ENCODE results near the gene ACP2. TPM values are rescaled to one million over a fixed set of nuclear protein-coding genes. Genes with fewer than 3 reads are reported as not detected.
"Not testable (repeated sequence)": the region's sequence is repeated elsewhere in the genome, so short reads cannot be mapped to it uniquely, and the experiment has no call there.

Gene ACP2
- total RNA-seq, 1 experiment from 2014 or later = 48.5 TPM

DNA sequence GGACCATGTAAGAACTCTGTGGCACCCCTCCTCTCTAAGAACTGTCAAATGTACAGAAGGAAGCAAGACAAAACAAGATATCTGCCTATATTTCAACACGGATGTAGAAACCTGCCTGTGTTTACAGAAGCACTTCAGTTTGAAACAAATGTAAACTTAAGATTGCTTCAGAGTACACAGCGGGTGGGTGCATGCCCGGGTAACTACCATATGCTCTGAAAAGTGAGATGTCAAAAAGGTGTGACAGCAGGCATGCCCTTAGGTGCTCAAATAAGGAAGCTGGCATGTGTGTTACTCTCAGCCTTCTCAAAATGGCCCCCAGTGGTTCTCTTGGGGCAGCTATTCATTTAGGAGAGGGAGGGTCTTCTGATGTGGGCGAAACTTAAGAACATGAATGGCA lies 5.2 kb downstream of the ACP2 start:
- DNase-seq (ENCODE audit: low spot score) = no peak

DNA sequence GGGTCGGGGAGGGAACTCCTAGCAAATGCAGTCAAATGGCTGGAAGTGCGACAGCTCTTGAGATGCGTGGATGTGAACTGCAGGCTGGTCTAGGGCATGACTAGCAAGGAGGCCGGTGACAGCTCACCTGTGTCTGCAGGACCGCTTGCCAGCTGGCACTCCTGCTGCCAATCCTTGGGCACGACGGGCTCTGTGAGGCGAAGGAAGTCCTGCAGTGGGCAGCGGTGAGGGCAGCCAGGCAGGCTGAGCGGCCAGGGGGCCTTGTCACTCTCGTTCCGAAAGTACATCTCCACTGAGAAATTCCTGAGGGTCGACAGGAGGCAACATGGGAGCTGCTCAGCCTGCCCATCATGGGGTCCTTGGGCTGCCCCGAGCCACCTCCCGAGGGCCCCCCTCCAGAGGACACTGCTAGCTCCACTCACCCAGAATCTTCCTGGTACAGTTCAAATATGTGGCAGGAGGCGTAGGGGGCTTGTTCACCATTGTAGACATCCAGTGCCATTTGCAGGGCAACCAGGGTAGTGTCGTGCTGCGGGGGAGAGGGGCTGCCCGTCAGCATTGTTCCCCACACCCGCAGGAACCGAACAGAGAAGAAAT lies 5.9 kb downstream of the ACP2 start:
- no peak for DNase-seq (ENCODE audit: low spot score)

DNA sequence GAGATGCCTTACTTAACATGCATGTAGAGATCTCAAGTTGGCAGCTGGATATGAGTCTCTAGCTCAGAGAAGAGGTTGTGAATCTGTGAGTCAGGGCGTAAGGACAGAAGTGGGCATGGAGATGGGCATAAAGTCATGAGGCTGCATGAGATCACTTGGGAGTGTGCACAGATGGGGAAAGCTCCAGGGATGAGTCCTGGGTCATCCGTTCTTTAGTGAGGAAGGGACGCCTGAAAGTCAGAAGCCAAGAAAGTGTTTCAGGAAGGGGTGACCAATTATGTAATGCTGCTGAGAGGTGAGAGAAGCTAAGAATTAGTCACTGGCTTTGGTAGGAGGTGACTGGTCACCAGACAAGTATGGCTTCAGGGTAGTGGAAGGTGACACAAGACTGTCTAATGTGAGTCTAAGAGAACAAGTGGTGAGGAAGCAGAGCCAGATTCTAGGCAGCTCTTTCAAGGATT lies 6.7 kb downstream of the ACP2 start:
- no peak for DNase-seq (ENCODE audit: low spot score)

DNA sequence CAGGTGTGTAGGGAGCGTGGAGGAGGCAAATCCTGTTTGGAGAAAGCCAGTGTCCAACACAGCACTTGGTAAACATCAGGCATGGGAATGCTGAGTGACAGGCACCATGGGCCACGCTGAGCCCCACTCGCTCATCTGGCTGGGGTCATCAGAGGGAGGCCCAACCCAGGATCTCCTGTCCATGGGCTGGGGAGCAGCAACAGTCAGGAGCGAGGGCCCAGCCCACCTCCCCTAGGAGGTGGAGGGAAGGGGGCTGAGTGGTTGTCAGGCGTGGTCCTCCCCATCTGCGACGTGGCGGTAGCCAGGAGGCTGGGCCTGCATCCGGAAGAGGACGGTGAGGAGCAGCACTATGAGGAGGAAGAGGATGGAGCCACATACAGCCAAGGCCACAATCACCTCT lies 8.8 kb downstream of the ACP2 start:
- DNase-seq (ENCODE audit: low spot score) = no peak

DNA sequence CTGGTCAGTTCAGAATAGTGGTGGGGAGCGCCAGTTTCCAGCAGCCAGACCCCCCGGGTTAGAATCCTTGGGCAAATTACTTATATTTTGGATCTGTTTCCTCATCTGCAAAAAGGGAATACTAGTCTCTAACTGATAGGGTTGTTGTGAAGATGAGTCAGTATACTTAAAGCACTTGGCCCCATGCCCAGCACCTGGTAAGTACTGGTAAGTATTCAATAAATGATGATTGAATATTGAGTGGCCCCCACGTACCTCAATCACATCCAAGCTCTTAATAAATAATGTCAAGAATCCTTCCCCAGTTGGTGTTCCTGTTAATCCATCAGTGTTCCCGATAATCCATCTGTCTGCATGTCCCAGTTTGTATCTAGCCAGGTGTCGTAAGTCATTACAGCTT lies 12.1 kb downstream of the ACP2 start:
- no peak for DNase-seq (ENCODE audit: low spot score)

DNA sequence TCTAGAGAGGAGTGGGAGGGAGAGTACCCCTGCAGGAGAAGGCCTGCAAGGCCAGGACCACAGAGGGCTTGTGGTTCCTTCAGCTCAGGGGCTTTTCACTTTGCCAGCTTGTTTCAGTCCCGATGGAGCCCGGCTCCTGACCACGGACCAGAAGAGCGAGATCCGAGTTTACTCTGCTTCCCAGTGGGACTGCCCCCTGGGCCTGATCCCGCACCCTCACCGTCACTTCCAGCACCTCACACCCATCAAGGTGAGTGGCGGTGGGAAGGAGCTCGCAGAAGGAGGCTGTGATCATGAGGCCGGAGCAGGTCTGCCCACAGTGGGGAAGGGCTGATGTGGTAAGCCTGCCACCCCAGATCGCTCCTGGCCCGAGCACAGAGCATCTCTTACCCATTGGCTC lies 13.5 kb downstream of the ACP2 start:
- no peak for DNase-seq (ENCODE audit: low spot score)

DNA sequence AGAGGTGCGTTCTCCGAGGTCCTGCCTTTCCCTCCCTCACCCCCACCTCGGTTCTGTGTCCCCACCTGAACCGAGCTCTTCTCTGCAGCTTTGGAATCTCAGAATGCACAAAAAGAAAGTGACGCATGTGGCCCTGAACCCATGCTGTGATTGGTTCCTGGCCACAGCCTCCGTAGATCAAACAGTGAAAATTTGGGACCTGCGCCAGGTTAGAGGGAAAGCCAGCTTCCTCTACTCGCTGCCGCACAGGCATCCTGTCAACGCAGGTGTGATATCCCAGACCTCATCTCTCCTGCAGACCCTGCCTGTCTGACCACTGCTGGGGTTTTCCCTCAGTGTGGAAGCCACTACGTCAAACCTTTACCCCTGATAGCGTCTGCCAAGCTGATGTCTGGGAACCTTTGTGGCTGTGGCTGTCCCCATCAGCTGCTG lies 13.9 kb downstream of the ACP2 start:
- DNase-seq (ENCODE audit: low spot score) = peak; percentile 68

DNA sequence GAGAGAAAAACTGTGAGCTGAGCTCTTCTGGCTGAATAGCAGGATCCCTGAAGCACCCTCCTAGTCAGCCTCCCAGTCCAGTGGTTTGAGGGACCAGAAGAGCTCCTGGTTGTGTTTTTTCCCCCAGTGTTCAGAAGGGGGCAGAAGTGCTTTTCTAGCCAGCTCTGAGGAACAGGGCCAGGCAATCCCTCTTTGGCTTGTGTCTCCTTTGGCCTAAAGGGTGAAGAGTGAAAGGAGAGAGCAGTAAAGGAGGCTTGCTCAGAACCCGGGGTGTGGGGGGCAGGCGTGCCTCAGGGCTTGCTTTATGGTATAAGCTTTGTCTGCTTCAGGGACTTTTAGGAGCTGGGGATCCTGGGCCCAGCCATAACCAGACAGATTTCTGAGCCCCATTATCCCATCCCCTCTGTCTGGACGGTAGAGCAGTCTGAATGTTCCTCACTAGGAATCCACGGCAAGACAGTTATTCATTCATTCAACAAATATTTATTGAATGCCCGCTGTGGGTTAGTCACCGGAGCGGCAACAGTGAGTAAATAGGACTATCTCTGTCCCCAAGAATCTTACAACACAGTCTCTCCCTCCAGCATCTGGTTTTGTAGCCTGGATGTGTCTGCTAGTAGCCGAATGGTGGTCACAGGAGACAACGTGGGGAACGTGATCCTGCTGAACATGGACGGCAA lies 14.5 kb downstream of the ACP2 start:
- DNase-seq (ENCODE audit: low spot score) = peak; percentile 74

DNA sequence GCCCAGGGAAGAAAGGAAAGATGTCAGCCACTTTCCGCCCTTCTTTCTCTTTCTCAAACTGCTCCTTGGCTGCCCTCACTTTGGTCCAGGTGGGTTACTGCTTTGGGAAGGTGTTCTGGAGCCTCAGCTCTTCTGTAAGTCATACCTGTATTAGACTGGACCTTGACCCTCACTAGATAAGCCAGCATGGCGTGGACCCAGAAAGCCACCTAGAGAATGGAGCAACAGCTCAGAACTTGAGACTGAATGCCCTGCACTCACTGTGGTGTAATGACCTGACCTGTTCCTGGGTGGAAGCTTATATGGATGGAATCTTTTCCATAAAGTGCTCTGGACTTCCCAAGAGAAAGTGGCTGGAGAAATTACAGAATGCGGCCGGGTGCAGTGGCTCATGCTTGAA lies 15.6 kb downstream of the ACP2 start:
- DNase-seq (ENCODE audit: low spot score) = no peak

DNA sequence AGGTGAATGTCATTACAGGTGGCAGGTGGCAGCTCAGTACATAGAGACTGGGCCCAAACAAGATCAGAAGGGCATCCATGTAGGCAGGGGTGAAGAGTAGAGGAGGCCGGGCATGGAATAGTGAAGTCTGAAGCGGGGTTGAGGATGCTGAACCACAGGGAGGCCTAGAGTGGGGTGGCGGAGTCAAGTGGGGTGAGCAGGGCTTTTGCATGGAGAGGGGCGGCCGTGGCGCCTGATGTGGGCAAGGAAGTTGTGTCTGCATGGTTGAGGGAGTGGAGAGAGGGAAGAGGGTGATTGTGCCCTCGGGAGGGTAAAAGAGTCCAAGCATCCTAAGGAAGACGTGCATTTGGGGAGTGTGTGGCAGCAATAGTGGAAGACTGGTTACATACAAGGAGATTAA lies 19.5 kb downstream of the ACP2 start:
- DNase-seq (ENCODE audit: low spot score) = no peak

DNA sequence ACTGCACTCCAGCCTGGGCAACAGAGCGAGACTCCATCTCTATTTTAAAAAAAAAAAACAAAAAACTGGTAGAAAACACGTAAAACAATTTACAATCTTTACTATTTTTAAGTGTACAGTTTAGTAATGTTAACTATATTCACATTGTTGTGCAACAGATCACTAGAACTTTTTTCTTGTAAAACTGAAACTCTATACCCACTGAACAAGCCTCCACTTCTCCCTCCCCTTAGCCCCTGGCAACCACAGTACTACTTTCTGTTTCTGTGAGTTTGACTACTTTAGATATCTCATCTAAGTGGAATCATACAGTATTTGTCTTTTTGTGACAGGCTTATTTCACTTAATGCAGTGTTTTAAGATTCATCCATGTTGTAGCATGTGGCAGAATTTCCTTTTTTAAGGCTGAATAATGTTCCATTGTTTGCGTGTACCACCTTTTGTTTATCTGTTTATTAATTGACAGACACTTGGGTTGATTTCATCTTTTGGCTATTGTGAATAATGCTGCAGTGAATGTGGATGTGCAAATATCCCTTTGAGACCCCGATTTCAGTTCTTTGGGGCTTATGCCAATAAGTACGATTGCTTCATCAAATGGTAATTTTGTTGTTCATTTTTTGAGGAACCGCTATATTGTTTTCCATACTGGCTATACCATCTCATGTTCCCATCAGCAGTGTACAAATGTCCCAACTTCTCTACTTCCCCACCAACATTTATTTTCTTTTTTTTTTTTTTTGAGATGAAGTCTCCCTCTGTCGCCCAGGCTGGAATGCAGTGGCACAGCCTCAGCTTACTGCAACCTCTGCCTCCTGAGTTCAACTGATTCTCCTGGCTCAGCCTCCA lies 22.8 kb downstream of the ACP2 start:
- DNase-seq (ENCODE audit: low spot score) = no peak

DNA sequence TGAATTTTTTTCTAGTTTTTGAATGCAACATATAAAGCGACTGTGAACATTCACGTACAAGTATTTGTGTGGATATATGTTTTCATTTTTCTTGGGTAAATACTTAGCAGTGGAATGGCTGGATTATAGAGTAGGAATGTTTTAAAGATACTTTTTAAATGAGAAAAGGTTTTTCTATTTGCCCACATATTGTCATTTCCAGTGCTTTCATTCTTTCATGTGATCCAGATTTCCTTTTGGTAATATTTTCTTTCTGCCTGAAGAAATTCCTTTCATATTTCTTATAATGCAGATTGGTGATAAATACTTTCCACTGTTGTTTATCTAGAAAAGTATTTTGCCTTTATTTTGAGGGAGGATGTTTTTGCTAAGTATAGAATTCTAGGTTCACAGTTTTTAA lies 25.9 kb downstream of the ACP2 start:
- no peak for DNase-seq (ENCODE audit: low spot score)

DNA sequence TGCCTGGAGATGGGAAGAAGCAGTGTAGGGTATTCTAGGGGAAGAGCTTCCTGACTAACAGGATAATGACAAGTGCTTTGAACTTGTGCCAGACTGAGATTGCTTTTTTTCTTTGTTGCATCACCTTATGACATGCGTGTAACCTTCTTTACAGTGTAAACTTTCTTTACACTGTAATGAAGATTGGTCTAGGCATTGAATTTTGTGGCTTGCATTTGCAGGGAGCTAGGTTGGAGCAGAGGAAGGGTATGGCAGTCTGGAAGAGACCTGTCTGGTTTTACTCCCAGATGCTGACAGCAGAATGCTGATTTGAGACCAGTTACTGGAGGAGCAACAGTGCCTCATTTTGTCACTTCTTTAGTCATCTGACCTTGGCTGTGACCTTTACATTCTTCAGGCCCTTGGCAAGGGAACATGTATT lies 28.2 kb downstream of the ACP2 start:
- DNase-seq (ENCODE audit: low spot score) = no peak

DNA sequence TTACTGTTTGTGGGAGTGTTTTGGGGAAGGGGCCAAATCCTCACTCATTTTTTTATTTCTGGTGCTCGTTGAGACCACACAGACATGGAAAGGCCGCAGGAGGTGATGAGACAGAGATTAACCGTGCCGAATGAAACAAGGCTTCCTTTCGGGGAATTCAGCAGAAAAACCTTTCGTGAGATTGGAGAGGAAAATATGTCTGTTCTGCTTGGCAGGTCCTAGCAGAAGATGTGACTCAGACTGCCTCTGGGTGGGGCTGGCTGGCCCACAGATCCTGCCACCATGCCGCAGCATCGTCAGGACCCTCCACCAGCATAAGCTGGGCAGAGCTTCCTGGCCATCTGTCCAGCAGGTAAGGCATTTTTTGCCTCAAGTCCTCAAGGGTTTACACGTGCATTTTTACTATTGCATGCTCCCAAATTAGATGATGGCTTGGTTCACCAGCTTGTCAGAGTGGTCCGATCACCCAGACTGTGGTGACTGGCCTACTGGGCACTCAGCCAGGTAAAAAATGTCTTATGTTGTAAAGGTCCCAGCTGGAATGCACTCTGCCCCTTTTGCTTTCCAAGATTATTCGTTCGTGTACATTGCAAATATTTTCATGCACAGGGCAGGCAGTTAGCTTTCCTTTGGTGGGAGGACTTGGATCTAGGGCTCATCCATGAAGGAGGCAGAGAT lies 32.4 kb downstream of the ACP2 start:
- peak; percentile 96 for DNase-seq (ENCODE audit: low spot score)

DNA sequence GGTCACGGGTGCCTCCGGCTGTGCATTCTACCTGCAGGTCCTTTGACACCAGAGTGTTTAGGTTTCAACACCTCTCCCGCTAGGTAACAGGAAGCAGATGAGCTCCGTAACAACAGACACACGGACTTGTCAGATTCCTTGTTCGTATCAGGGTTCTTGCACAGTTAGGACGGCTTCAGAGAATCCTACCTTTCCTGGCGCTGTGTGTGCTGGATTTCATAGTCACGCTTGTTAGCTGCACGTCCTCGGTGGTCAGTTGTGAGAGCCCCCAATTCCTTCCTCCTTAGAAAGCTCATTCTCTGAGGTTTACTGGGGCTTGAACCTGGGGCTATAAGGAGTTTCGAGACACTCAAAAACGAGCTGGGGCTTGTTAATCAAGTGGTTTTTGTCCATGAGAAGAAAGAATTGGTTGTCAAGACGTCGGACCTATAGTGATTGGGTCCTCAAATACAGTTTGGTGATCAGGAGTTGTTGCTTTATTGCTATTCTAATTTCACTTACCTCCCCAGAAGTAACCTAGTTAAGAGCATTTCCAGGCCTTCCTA lies 33.2 kb downstream of the ACP2 start:
- no peak for DNase-seq (ENCODE audit: low spot score)

DNA sequence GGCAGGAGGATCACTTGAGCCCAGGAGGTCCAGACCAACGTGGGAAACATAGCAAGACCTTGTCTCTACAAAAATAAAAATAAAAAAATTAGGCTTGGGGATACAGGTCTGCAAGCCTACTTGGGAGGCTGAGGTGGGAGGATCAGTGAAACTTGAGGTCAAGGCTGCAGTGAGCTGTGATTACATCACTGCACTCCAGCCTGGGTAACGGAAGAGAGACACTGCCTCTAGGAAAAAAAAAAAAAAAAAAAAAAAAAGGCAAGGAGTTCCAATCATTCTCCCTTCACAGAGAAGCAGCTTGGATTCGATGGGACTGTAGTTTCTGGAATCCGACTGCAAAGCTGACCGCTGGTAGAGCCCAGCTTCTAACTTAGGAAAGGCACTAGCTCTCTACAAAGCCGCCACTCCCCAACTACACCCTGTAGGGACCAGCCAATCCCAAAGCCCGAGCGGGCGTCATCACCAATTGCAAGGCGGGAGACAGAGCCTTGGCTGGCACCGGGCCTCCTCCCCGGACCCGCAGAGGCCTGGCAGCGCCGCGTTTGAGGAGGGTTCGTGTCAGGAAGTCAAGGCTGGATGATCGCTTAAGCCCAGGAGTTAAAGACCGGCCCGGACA lies 34.6 kb downstream of the ACP2 start:
- peak; percentile 95 for DNase-seq (ENCODE audit: low spot score)

DNA sequence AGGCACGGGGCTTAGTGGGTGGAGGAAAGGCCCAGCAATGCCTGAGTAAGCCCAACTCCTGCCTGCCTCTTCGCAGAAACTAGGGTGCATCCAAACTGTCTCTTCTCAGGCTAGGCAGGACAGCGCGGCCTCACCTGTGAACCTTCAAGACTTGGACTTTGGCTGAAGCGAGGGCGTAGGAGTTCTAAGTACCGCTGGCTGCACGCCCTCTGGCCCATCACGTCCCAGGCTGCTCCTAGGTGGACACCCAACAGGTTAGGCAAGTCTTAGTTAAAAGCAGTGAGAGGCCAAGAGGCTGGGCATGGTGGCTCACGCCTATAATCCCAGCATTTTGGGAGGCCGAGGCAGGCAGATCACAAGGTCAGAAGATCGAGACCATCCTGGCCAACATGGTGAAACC lies 35.7 kb downstream of the ACP2 start:
- DNase-seq (ENCODE audit: low spot score) = peak; percentile 49

DNA sequence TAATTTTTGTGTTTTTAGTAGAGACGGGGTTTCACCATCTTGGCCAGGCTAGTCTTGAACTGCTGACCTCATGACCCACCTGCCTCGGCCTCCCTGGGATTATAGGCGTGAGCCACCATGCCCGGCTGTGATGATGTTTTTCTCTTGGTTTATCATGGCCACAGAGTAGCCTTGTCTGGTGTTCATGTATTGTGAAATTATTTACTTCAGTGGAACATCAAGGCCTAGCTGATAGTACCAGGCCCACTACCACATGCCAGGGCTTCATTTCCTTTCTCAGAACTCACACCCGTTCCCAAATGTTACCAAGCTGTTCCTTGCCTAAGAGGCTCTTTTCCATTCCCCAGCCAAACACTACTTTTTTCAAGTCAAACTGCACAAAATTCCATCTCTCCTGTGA lies 40.0 kb downstream of the ACP2 start:
- no peak for DNase-seq (ENCODE audit: low spot score)

DNA sequence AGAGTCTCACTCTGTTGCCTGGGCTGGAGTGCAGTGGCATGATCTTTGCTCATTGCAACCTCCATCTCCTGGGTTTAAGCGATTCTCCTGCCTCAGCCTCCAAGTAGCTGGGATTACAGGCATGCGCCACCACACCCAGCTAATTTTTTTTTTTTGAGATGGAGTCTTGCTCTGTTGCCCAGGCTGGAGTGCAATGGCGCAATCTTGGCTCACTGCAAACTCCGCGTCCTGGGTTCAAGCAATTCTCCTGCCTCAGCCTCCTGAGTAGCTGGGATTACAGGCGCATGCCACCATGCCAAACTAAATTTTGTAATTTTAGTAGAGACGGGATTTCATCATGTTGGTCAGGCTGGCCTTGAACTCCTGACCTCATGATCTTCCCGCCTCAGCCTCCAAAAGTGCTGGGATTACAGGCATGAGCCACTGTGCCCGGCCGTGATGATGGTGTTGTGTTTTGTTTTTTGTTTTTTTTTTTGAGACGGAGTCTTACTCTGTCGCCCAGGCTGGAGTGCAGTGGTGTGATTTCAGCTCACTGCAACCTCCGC lies 40.5 kb downstream of the ACP2 start:
- not testable (repeated sequence) for DNase-seq (ENCODE audit: low spot score)

DNA sequence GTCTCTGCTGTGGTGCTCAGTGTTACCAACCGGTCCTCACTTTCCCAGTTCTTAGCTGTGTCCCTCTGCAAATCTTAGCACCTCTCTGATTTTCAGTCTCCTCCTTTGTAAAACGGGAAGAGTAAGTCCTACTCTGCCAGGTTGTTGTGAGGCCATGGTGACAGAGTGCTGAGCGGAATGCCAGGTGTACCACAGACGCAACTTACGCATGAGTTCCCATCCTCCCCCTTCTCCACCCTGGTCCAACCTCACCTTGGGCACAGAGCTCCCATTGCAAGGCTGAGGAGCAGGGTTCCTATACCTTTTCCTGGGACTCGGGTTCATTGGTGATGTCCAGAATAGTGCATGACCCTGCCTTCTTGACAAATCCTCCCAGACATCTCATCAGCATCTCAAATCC lies 41.2 kb downstream of the ACP2 start:
- no peak for DNase-seq (ENCODE audit: low spot score)

DNA sequence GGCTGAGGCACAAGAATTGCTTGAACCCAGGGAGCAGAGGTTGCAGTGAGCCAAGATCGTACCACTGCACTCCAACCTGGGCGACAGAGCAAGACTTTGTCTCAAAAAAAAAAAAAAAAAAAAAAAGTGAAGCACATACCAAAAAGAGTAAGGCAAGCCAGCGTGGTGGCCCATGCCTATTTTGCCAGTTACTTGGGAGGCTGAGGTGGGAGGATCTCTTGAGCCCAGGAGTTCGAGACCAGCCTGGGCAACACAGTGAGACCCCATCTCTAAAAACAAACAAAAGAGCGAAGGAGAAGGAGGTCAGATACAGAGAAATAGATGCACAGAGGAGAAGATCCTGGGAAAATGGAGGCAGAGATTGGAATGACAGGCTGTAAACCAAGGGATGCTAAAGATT lies 42.0 kb downstream of the ACP2 start:
- DNase-seq (ENCODE audit: low spot score) = not testable (repeated sequence)
